Peyer's patch (tissue), 4 donors: ENCODE results near the gene TMCO4.
A peak's percentile ranks its signal among the peaks of the same experiment; 100 is the strongest.

Experiments
- CTCF ChIP-seq, 6 experiments: fragments of 450-650 bp in 4 of 6; fragments of 200-600 bp in 2 of 6; sonication (generic) in 1 of 6; IDR thresholded peaks; one replicate each; pipeline ENCODE4 v1.5.1; 2017 to 2019; ENCODE audit warnings: antibody characterized with exemption in 6 of 6, mild to moderate bottlenecking in 3 of 6, moderate library complexity in 1 of 6
- POLR2A ChIP-seq, 2 donors: fragments of 450-650 bp; IDR thresholded peaks; one replicate each; pipeline ENCODE4 v1.5.1; 2017; ENCODE audit warnings: antibody characterized with exemption in 2 of 2, mild to moderate bottlenecking in 2 of 2, moderate library complexity in 2 of 2

GRCh38 chr1:19799230-19800075 is at the start of gene TMCO4:
- peak; percentile 14 to 86 (median 59) for TF ChIP-seq CTCF (IDR thresholded peaks at IDR 0.05)
- TF ChIP-seq POLR2A (IDR thresholded peaks at IDR 0.05), result peak; percentile 70 to 71
